Keratinocyte (primary cell): ENCODE data around the gene POLD4. TPM values are rescaled to one million over a fixed set of nuclear protein-coding genes. Genes with fewer than 3 reads are reported as not detected.

Experiments used
- DNase-seq: peaks from one replicate; pipeline ENCODE4 v3.0.0-alpha.2; 2011; ENCODE audit warnings: low read depth, missing footprints, low spot score
- FAIRE-seq: peaks from 2 replicates; lab custom pipeline; 2011; peaks lifted over from hg19 to GRCh38; lab: Jason Lieb, UNC
- H2AFZ ChIP-seq: 2 replicates; pipeline ENCODE4 v1.6.0; 2012; ENCODE audit warnings: low read length, control low read depth, inconsistent platforms; ENCODE audit not compliant: control insufficient read depth
- H3K27ac ChIP-seq: 2 replicates; pipeline ENCODE4 v1.5.1; 2011; ENCODE audit warnings: low read length; ENCODE audit not compliant: control insufficient read depth, insufficient read depth
- H3K27me3 ChIP-seq: 3 replicates; pipeline ENCODE4 v1.6.0; 2011; ENCODE audit warnings: low read length; ENCODE audit not compliant: control insufficient read depth, insufficient read depth; ENCODE audit errors: extremely low read depth
- H3K36me3 ChIP-seq, 2 experiments: 2 replicates in 1 of 2; 3 replicates in 1 of 2; pipeline ENCODE4 v1.5.1; 2011; ENCODE audit warnings: low read length in 2 of 2, mild to moderate bottlenecking in 1 of 2; ENCODE audit not compliant: control insufficient read depth in 2 of 2, insufficient read depth in 2 of 2; ENCODE audit errors: extremely low read depth in 1 of 2
- H3K4me1 ChIP-seq: 3 replicates; pipeline ENCODE4 v1.5.1; 2011; ENCODE audit warnings: low read length; ENCODE audit not compliant: control insufficient read depth, insufficient read depth; ENCODE audit errors: extremely low read depth
- H3K4me2 ChIP-seq: 3 replicates; pipeline ENCODE4 v1.6.0; 2011; ENCODE audit warnings: low read depth, low read length; ENCODE audit not compliant: control insufficient read depth, insufficient read depth; ENCODE audit errors: extremely low read depth
- H3K4me3 ChIP-seq, 3 experiments: fragments of 200-600 bp in 1 of 3; sonication (generic) in 1 of 3; 2 replicates in 2 of 3; 3 replicates in 1 of 3; pipeline ENCODE4 v1.5.1; 2011 to 2016; ENCODE audit warnings: low read length in 3 of 3, mild to moderate bottlenecking in 3 of 3, control low read depth in 2 of 3, inconsistent platforms in 1 of 3, low read depth in 1 of 3, mixed read lengths in 1 of 3, mixed run types in 1 of 3, moderate library complexity in 1 of 3; ENCODE audit not compliant: control insufficient read depth in 2 of 3, insufficient read depth in 2 of 3; ENCODE audit errors: extremely low read depth in 1 of 3
- H3K79me2 ChIP-seq: 2 replicates; pipeline ENCODE4 v1.6.0; 2012; ENCODE audit warnings: low read length; ENCODE audit not compliant: control insufficient read depth, insufficient read depth
- H3K9ac ChIP-seq: 3 replicates; pipeline ENCODE4 v1.6.0; 2011; ENCODE audit warnings: low read length; ENCODE audit not compliant: control insufficient read depth, insufficient read depth; ENCODE audit errors: extremely low read depth
- H3K9me1 ChIP-seq: 3 replicates; pipeline ENCODE4 v1.6.0; 2011; ENCODE audit warnings: low read length; ENCODE audit not compliant: control insufficient read depth, insufficient read depth; ENCODE audit errors: extremely low read depth
- H3K9me3 ChIP-seq: 2 replicates; pipeline ENCODE4 v1.5.1; 2012; ENCODE audit warnings: low read depth, low read length; ENCODE audit not compliant: control insufficient read depth
- H4K20me1 ChIP-seq: 3 replicates; pipeline ENCODE4 v1.6.0; 2011; ENCODE audit warnings: low read length; ENCODE audit not compliant: control insufficient read depth, insufficient read depth; ENCODE audit errors: extremely low read depth
- EZH2 ChIP-seq: IDR thresholded peaks from one replicate; pipeline ENCODE4 v1.6.1; 2012; ENCODE audit warnings: inconsistent platforms, mild to moderate bottlenecking, low read length, moderate library complexity
- dilution Hi-C: fragments of 300-500 bp; cut with MboI; formaldehyde crosslinking; loops from one replicate; pipeline ENCODE4 v1.7.0; 2020; ENCODE audit warnings: low sequenced_read_pairs; ENCODE audit not compliant: extremely low pct_ligation_motif_present
- polyA plus RNA-seq, 5 experiments: library from polyadenylated mRNA; depleted of rRNA in 3 of 5; stranded (reverse) in 3 of 5; stranded (forward) in 1 of 5; unstranded in 1 of 5; fragments of >200 nt; gene quantifications; 1 replicate in 1 of 5; 2 replicates in 3 of 5; 3 replicates in 1 of 5; pipeline versions ENCODE4 v1.2.1 to v1.2.3, GENCODE V29; 2011 to 2012; ENCODE audit warnings: missing spikeins in 2 of 5, low read depth in 1 of 5, low replicate concordance in 1 of 5
- TF ChIP-seq, protein P1 (sequence below), 3 experiments: IDR thresholded peaks in 1 of 3; conservative IDR thresholded peaks in 1 of 3; optimal IDR thresholded peaks in 1 of 3; 2 replicates in 2 of 3; 3 replicates in 1 of 3; pipeline versions ENCODE3 to v1.5.1; 2011; ENCODE audit warnings: low read length in 3 of 3, mild to moderate bottlenecking in 3 of 3, moderate library complexity in 2 of 3, control low read depth in 1 of 3, inconsistent platforms in 1 of 3; ENCODE audit not compliant: insufficient read depth in 2 of 3; ENCODE audit errors: extremely low read depth in 1 of 3

The POLD4 gene
- polyA plus RNA-seq, 1 donor (not counting 4 experiments of a cell fraction or from before 2014, with no cell fraction given): 35.7 TPM

DNA sequence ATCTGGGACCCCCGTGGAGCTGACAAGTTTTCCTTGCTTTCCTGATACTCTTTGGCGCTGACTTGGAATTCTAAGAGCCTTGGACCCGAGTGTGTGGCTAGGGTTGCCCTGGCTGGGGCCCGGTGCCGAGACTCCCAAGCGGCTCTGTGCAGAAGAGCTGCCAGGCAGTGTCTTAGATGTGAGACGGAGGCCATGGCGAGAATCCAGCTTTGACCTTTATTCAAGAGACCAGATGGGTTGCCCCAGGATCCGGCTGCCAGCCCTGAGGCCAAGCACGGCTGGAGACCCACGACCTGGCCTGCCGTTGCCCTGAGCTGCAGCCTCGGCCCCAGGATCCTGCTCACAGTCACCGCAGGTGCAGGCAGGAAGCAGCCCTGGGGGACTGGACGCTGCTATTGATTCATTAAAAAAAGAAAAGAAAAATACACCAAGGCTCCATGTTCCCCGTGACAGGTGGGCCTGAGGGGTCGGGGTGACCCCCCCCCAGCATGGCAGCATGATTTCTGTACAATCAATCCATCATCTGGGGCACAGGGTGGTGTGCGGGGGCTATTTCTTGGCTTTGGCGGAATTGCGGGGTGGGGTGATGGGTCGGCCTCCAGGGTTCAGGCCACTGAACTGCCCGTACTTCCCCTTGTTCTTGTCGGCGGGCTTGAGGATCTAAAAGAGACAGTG lies 44.8 kb upstream of the POLD4 start:
- Histone ChIP-seq H3K9me3 (no peaks in the 10 kb centered on the region), H3K27ac (no peak overlapping the region), H3K4me3 (no peak overlapping the region), H2AFZ (no peak overlapping the region), H3K27me3 (no peaks in the 10 kb centered on the region), H4K20me1 (no peaks in the 10 kb centered on the region), H3K9me1 (no peaks in the 10 kb centered on the region), H3K4me2 (no peak overlapping the region), H3K79me2 (peaks cover 18% of the 10 kb centered on the region), H3K36me3 (peaks cover 23 to 36% of the 10 kb centered on the region in 2 experiments), H3K4me1 (peaks cover 12% of the 10 kb centered on the region), H3K9ac (no peak overlapping the region)
- DNase-seq (no peak), FAIRE-seq (no peak)
- TF ChIP-seq EZH2: no peak
- TF ChIP-seq, protein P1, sequence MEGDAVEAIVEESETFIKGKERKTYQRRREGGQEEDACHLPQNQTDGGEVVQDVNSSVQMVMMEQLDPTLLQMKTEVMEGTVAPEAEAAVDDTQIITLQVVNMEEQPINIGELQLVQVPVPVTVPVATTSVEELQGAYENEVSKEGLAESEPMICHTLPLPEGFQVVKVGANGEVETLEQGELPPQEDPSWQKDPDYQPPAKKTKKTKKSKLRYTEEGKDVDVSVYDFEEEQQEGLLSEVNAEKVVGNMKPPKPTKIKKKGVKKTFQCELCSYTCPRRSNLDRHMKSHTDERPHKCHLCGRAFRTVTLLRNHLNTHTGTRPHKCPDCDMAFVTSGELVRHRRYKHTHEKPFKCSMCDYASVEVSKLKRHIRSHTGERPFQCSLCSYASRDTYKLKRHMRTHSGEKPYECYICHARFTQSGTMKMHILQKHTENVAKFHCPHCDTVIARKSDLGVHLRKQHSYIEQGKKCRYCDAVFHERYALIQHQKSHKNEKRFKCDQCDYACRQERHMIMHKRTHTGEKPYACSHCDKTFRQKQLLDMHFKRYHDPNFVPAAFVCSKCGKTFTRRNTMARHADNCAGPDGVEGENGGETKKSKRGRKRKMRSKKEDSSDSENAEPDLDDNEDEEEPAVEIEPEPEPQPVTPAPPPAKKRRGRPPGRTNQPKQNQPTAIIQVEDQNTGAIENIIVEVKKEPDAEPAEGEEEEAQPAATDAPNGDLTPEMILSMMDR (optimal IDR thresholded peaks at IDR 0.05 in 1 of 3, IDR thresholded peaks at IDR 0.05 in 1 of 3, conservative IDR thresholded peaks at IDR 0.05 in 1 of 3; ENCODE audit: extremely low read depth in 1 of 3, insufficient read depth in 2 of 3, low read length in 3 of 3): no peak
- dilution Hi-C loops: no loop called here

DNA sequence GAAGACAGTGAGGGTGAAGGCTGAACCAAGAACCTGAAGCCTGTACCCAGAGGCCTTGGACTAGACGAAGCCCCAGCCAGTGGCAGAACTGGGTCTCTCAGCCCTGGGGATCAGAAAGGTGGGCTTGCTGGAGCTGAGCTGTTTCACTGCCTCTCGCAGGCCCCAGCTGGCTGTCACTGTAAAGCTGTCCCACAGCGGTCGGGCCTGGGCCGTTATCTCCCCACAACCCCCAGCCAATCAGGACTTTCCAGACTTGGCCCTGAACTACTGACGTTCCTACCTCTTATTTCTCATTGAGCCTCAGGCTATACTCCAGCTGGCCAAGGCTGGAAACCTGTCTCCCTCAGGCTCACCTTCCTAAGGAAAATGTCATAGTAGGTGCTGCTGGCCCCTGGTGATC lies 44.2 kb upstream of the POLD4 start:
- no peak overlapping the region for H3K27ac ChIP-seq
- H3K9me3 ChIP-seq: no peaks in the 10 kb centered on the region
- TF ChIP-seq EZH2: no peak
- TF ChIP-seq, protein P1 (optimal IDR thresholded peaks at IDR 0.05 in 1 of 3, IDR thresholded peaks at IDR 0.05 in 1 of 3, conservative IDR thresholded peaks at IDR 0.05 in 1 of 3; ENCODE audit: extremely low read depth in 1 of 3, insufficient read depth in 2 of 3, low read length in 3 of 3): no peak
- H4K20me1 ChIP-seq: no peaks in the 10 kb centered on the region
- H3K79me2 ChIP-seq: peaks cover 21% of the 10 kb centered on the region
- no peak overlapping the region for H3K4me2 ChIP-seq
- H2AFZ ChIP-seq: no peak overlapping the region
- no peaks in the 10 kb centered on the region for H3K9me1 ChIP-seq
- H3K9ac ChIP-seq: no peak overlapping the region
- no peak overlapping the region for H3K4me3 ChIP-seq
- peaks cover 23 to 36% of the 10 kb centered on the region in 2 experiments for H3K36me3 ChIP-seq
- peaks cover 15% of the 10 kb centered on the region for H3K4me1 ChIP-seq
- FAIRE-seq (no peak), DNase-seq (no peak)
- H3K27me3 ChIP-seq: no peaks in the 10 kb centered on the region
- dilution Hi-C loops: no loop called here
